ENCODE results near the gene DCP2.

The DCP2 gene

DNA sequence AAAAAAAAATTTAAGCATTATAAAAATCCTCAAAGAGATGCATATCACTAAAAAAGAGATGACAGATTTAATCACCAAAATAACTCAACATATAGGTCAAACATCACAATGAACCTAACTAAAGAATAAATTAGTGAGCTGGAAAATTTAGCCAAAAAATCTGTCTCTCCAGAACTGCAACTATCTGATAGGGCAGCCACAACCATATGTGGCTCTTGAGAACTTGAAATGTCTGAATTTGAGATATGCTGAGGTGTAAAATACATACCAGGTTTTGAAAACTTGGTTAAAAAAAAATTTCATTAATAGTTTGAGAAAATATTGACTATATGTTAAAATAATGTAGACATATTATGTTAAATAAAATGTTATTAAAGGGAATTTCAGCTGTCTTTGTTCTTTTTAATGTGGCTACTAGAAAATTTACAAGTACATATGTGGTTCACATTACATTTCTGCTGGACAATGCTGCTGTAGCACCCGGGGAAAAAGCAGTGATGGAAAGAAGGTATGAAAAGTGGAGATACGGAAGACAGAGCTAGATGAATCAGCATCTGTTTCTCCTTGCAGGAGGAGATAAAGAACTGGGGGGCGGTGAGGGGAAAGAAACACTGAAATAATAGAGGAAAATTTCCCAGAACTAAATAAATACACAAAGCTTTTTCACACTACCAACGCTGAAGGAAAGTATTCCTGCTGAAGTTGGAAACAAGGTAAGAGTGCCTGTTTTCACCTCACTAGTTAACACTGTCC, 66.1 kb downstream of the DCP2 start:
- no peak for DNase-seq

DNA sequence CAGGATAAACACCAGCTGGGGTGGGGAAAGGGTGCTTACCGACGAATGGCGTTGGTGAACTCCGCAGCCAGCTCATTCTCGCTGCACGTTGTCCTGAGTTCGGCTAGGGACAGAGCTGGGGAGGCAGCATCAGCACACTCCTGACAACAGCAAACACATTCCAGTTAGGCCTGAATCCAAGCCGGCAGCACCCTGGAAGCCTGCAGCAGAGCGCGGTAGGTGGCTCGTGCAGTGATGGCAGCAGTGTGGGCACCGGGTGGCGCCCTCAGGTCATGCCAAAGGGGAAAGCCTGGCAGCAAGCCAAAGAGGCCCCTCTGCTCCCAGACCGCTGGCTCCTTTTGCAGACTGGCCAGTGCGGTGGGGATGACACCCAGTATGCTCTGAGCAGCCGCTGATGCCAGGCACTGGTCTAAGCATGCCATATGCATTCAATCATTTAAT, 66.9 kb downstream of the DCP2 start:
- DNase-seq, result peak in 16 of 58 donors; percentile 11 to 66 (median 24)

DNA sequence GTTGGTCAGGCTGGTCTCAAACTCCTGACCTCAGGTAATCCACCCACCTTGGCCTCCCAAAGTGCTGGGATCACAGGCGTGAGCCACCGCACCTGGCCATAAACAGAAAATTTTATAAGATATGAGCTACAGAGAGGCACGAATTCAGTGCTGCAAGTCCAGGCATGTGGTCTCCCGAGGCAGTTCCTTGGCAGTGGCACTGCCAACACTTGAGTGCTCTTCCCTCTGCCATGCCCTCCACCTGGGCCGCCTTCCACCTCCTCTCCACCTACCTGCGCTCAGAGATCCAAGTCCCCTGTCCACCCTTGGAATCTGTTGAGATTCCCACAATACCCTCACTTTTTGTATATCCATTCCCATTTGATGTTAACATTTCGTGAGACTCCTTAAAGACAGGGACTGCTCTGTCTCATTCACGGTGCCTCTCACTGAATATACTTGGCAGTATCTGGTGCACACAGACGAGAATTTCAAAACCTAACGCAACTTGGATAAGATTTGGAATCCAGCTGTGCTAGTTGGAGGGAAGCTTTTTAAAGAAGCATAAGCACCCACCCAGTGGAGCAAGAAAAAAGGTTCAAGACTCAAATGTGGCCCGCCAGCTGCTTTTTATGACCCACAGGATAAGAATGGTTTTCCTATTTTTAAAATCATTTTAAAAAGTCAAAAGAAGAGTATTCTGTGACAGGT, 68.3 kb downstream of the DCP2 start:
- no peak for DNase-seq

DNA sequence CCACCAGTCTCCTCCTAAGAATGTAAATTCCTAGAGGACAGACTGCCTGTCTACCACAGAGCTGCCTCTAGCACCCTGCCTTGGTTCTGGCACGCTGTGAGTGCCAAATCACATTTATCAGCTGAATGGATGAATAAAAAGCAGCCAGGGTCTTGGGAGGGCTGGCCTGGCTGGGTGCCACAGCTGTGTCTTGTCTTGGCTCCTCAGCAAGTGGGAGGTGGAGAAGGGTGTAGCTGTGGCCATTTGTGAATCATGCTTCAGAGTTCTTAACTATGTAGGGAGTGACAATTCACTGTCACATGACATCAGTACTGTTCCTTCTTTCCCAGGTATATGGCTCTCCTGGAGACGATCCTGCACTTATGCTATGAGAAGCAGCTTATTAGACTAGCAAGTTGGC, 70.6 kb downstream of the DCP2 start:
- peak in 1 of 58 donors; percentile 32 for DNase-seq

DNA sequence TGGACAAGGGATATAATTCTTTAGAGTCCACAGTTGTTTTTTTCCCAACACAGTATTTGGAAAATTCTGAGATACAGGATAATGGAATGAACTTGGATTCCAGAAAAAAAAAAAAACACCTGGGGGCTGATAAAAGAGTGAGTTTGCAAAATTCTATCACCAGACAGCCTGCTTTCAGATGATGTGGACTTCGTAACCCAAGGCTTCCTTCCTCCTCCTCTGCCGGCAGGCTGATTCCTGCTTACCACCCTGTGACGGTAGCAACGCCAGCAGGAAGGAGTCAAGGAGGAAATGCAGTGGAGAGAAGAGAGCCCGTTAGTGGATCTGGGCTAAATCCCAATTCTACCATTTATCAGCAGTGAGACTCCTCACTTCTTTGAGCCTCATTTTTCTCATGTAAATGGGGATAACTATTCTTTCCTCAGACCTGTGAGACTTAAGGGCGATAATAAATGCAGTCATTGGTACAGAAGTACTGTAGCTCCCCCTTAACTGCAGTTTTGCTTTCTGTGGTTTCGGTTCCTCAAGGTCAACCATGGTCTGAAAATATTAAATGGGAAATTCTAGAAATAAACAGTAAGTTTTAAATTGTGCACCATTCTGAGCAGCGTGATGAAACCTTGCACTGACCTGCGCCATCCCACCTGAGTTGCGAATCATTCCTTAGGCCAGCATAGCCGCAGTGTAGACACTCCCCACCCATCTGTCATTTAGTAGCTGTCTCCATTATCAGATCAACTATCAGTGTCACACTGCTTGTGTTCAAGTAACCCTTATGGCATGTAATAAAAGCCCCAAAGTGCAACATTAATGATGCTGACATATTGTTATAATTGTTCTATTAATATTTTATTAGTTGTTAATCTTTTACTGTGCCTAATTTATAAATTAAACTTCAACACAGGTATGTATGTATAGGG, 71.4 kb downstream of the DCP2 start:
- DNase-seq, result peak in 7 of 58 donors; percentile 1 to 28 (median 18)

DNA sequence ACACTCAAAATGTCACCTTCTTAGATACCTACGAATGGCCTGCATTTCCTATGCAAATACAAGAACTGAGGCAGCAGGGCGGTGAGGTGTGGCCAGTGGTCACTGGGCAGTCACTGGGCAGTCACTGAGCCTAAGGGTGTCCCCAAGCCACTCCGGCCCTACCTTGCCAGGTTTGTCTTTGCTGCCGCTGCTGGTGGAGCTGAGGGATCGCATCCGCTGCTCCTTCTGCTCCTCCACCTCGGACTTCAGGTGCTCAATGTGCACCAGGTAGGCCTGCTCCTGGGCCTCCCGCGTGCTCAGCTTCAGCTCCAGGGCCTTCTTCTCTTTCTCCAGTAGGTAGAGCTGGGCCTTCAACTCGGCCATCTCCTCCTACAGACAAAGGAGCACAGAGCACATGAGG, 72.3 kb downstream of the DCP2 start:
- DNase-seq, result no peak

DNA sequence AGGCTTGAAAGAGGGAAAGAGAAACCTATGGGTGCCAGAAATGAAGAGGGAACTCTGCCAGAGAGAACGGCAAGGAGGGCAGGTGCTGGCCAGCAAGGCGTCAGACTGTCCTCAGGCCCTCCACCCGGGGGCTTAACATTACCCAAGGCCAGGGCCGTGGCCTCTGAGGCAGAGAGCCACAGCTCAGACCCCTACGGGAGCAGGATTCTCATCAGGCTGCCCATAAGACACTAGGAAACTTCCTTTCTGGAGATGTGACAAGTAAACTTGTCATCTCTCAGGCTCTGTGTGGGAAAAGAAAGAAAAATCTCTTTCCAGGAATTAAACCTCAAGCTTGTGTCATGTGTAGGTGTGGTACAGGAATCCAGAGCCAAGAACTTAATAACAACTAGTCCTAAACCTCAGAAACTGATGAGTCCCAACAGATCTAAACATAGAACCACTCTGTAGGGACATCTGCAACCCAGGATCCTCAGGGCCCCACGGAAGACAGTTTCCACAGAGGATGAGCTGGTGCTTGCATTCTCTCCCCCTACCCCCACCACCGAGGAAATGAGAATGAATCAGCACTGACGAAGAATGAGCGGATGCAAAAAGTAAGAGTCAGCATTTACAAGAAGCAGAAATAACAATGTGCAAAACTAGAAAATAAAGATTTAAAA, 74.3 kb downstream of the DCP2 start:
- DNase-seq, result peak in 14 of 58 donors; percentile 10 to 37 (median 26)

DNA sequence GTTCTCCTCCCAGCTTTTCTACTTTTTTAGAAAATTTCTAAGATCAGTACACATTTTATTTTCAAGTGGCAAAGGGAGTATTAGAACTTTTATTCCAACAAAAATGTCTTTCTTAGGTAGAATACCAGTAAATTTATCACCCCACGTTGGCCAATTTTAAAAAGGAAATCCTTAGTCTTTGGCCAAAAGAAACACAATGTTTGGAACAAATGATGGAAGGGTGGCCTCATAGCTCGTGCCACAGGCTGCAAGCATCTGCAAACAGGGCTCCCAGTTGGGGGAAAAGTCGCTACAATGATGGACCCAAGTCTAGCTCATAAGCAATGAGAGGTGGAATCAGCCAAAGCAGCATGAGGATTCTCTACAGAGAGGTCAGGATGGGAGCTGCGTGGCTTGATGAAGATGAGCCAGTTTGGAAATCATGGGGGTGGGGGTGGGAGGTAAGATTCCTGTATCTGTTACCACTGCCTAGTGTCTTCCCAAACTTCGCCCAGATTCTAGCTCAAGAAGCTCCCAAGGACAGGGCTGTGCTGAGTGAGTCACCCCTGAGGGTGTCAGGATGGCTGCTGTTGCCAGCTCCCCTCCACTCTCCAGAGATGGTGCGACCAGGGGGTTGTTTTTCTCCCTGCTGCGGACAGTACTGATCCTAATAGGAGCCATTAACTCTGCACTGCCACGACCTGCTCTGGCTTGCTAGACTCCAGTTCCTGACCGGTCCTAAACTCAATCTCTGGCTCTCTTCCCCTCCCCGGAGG, 75.6 kb downstream of the DCP2 start:
- DNase-seq, result no peak

DNA sequence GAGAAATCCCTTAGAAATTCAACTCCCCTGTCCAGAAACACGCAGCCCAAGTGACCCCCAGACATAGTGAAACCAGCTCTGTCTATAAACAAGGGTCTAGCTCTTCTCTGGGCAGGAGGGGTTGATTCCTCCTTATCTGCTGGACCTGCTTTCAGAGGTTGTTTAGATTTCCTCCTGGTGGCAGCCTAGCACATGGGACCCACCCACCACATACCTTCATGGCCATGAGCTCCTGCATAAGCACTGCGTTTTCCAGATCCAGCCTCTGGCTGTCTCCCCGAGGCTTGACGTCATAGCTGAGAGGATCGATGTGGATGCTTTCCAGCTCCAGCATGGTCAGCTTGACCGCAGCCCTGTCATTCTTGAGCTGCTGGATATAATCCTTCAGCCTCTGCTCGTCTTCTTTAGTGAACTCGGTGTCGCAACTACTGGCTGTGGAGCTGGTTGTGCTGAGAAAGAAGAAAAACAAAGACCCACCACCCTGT, 77.0 kb downstream of the DCP2 start:
- no peak for DNase-seq

DNA sequence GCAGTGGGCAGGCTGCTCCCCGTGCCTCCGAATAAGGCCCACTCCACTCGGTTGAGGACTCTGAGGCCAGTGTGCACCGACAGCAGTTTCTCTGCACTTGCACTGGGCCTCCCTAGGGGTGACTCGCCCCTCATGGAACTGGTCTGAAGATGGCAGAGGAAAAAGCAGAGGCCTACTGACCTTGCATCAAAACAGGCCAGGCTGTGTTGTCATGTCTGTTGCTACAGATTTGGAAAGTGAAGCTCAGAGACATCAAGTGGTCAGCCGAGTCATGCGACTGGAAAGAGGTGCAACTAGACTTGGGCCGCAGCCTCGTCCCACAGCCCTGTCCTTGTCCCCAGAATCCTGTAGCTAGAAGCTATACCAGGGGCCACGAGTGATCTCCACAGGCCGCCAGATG, 78.3 kb downstream of the DCP2 start:
- no peak for DNase-seq

DNA sequence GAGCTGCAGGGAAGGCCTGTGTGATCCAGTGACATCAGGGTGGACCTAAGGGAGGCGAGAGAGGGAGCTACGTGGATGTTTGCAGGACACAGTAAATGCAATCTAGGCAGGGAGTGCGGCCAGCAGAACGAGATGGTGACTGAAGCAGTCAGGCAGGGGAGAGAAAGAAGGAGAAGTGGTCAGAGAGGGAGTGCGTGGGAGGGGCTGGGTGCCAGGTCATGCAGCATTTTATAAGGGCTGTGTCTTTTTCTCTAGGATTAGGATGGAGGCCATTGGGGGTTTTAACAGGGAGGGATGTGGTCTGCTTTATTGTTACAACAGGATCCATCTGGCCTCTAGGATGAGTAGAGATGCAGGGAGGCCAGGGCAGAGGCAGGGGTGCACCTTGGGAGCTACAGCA, 80.4 kb downstream of the DCP2 start:
- DNase-seq, result no peak

DNA sequence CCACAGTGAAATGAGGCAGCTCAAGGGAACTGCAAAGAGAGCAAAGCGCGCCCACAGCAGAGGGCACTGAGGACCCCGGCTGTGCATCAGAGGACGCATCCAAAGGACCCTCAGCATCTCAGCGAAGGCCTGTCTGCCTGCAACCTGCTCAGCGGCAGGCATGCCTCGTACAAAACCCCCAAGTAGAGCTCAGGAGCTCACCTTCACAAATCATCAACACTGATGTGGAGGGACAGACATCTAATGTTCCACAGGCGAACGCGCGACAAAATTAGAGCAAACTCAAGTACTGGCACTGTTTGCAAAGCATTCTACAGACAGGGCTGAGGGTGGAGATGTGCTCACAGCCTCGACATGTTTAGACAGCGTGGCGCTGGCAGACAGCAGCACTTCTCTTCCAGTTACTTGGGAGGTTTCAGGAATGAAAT, 81.0 kb downstream of the DCP2 start:
- peak in 4 of 58 donors; percentile 14 to 56 (median 16) for DNase-seq

DNA sequence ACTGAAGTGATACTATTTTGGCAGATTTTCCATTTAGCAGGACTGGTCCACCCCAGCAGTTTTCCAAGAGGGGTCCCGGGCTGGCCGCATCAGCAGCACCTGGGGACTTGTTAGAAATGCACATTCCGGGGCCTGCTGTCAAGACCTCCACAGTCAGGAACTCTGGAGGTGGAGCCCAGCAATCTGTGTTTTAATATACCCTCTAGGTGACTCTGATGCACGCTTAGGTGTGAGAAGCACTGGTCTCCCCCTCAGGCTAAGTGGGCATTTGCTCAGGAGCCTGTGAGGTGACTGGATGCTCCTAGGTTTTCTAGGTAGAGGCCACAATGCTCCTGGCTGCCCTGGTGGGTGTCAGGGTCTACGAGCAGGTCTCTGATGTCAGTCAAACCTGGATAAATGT, 81.7 kb downstream of the DCP2 start:
- no peak for DNase-seq

DNA sequence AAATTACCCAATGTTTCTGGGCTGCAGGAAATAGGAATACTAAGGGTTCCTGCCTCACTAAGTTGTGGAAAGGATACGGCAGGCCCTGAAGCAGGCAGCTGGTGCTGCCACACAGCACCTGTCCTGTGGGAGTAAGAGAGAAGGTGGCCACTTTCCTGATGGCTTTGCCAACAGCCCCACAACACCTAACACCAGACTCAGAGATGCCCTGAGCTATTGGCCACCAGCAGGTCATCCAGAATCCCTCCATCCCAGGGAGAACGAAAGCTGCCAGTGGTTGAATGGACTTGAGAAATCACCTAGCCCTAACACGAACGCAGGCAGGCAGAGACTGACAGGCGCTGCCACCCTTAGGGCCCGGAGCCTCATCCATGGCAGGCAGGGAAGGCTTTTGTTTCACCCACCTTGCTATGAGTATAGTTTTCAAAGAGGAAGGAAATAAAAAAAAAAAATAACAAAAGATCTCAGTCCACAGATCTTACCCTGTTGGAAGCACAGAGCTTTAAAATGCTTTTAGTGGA, 82.2 kb downstream of the DCP2 start:
- no peak for DNase-seq

DNA sequence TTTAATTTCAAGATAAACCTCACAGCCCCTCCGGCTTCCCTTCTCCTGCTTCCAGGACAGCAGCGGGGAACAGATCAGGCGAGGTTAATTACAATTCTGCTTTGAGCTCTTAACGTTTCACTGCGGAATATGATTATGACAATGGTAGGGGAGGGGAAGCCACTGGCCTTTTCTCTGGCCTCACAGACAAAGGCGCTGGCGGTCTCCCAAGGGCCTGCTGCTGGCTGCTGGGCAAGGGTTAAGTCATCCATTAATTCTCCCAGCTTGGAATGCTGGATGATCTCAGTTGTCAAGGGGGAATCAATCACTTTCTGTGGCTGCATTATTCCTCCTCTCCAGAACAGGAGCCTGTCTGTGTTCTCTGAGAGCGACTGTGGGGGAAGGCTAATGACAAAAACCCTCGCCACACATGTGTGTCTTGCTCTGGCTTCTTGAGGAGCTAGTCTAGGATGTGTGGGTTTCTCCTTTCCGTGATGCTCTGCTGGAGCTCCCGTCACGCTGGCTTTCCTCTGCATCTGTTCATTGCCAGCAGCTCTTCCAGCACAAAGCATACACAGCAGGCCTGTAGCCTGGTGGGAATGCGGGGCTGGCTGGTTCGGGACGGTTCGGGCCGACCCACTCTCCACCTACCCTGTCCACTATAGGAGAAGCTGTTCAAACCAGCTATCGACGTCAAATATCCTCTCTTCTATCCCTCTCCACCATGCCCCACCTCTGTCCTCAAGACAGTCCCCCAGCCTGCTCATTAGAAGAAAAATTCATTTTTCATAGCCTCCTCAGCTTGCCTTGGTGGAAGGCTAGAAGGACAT, 82.8 kb downstream of the DCP2 start:
- DNase-seq, result peak in 12 of 58 donors; percentile 7 to 77 (median 25)

DNA sequence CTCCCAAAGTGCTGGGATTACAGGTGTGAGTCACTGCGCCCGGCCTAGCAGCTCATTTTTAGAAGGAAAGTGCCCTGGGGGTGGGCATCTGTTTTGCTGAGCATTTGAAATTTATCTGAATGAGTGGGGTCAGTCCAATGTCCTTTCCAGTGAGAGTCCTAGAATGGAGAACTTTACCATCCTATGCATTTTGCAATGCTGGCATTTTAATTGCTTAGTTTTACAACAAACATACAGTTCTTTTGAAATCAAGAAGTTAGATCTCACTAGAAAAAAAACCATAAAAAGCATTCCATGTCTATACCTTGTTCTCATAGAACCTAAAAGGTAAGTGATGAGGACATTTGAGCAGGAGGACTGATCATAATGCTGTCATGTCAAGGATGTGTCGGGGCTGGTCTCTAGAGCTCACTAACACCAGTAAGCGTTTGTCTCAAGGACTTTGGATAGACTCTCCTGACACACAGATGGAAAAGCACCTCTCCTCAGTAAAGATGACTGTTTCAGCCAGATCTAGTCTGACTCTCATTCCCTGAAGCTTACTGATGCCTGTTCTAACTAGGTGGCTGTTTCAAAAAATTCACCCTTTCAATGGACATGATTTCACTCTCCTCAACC, 83.9 kb downstream of the DCP2 start:
- no peak for DNase-seq

DNA sequence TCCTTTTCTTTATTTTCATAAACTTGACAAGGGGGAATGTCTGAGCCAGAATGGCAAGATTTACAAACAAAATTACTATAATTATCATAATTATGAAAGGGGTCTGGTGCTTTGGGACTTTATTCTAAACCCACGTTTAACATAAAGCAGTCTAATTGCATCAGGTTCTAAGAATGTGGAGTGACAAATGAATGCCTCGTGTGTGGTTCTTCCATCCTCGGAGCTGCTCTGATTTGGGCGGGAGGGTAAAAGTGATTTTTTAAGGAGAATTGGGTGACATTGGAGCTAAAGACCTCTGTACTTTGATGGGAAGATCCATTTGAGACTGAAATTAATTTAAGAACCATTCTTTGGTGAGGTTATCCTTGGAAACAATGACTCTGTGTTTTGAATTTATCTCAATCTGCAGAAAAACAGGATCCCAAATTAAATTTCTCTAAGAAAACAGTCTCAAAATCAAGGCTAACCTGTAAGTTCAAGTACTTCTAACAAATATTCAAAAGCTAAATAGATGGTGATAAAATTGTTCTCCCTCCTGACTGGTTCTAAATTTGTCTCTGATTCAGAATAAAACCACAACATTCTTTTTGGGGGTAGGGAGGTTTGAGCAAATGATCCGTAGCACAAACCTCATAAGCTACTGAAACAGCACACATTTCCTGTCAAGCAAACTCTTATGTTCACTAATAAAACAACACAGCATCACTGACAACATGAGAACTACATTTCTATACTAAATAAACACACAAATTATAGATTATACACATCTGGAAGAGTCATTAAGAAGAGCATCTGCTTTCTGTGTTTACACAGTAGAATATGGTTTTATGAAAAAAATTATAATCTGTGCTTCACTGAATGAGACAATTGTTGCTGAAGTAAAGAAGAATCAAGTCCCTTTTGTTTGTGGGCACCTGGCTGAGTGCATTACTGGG, 85.5 kb downstream of the DCP2 start:
- DNase-seq, result no peak
